ENCODE data around the gene ANKRD36B.
A peak's percentile ranks its signal among the peaks of the same experiment; 100 is the strongest.
"Not testable (repeated sequence)": the region's sequence is repeated elsewhere in the genome, so short reads cannot be mapped to it uniquely, and the experiment has no call there.

The ANKRD36B gene

GRCh38 chr2:97548536-97548935 lies 41.1 kb downstream of the ANKRD36B start:
- not testable (repeated sequence) for DNase-seq

- no peak for DNase-seq
Observed at GRCh38 chr2:97546711-97547110, 43.0 kb downstream of the ANKRD36B start.

GRCh38 chr2:97544911-97545310 lies 44.8 kb downstream of the ANKRD36B start:
- not testable (repeated sequence) for DNase-seq

GRCh38 chr2:97525904-97526303 lies 63.8 kb downstream of the ANKRD36B start:
- not testable (repeated sequence) for DNase-seq

GRCh38 chr2:97523816-97524215 lies 65.9 kb downstream of the ANKRD36B start:
- not testable (repeated sequence) for DNase-seq

- not testable (repeated sequence) for DNase-seq
Observed at GRCh38 chr2:97522916-97523555, 66.6 kb downstream of the ANKRD36B start.

- not testable (repeated sequence) for DNase-seq
Observed at GRCh38 chr2:97495651-97496050, 94.0 kb downstream of the ANKRD36B start.

- DNase-seq = peak; percentile 2 to 15
Observed at GRCh38 chr2:97490141-97490540, 99.5 kb downstream of the ANKRD36B start.
